GM21381 (cell line): ENCODE data around the gene SAMD14.
"Not testable (repeated sequence)": the region's sequence is repeated elsewhere in the genome, so short reads cannot be mapped to it uniquely, and the experiment has no call there.

ENCODE experiments used
- ATAC-seq: cut with Tn5 transposase; IDR thresholded peaks from one replicate; pipeline ENCODE4 v1.9.1; 2021; ENCODE audit warnings: mild to moderate bottlenecking, moderate library complexity; ENCODE audit not compliant: unreplicated experiment

The SAMD14 gene

DNA sequence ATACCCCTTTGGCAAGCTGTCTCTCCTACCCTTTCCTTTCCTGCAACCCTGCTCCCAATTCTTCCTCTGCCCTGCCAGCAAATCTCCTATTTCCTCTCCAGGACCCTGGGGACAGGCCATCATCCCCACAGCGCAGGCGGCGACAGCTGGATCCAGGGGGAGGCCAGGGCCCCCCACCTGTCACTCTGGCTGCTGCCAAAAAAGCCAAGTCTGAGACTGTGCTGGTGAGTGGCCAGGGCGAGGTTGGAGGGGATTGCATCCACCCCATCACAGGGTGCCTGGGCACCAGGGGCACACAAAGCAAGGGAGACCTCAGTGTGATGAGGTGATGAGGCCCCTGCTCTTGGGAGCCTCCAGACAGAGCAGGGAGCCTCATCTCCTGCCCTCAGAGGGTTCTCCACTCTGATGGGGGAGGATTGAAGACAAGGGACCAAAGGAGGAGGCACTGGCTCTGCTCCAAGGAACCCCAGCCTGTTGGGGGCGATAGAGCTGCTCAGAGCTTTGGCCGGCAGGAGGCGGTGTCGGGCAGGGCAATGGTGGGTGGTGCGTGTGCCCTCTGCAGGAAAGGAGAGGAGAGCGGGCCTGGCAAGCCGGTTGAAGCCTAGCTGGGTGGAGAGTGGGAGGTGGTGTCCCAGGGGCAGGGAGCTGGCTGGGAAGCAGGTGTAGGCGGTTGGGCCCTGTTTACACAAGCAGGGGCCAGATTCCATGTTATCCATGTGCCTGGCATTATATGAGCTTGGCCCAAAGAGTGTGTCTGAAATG lies 50.4 kb downstream of the SAMD14 start:
- no peak for ATAC-seq

GRCh38 chr17:50078430-50078829 lies 51.5 kb downstream of the SAMD14 start:
- no peak for ATAC-seq

DNA sequence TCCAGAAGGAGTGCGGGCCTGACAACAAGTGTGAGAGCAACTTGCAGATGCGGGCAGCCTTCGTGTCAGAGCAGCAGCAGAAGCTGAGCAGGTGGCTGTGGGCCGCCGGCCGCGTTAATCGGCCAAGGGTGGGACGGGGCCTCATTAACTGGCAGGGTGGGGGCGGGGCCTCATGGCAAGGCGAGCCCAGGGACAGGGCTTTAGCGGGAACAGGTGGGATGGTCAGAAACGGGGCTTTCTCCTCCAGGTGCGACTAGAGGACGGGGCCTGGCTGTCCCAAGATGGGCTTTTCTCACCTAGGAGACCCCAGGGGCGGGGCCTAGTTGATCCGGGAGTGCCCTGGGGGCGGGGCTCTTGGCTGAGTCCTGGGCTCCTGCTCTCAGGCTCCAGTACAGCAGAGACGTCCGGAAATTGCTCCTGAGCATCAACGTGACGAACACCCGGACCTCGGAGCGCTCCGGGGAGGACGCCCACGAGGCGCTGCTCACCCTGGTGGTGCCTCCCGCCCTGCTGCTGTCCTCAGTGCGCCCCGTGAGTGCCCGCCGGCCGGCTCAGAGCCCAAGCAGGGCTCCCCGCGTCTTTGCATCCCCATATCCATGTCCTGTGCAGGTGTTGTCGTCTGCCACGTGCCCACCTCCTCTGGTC lies 53.2 kb downstream of the SAMD14 start:
- no peak for ATAC-seq

DNA sequence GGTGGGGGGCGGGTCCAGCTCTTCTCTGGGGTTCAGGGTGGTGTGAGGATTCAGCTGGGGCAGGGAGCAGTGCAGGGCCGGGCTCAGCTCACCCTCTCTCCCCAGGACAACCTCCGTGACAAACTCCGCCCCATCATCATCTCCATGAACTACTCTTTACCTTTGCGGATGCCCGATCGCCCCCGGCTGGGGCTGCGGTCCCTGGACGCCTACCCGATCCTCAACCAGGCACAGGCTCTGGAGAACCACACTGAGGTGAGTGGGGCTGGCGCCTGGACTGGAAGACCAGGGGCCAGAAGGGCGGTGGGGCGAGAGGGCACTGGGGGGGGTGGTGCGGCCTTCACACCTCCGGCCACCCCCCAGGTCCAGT lies 53.8 kb downstream of the SAMD14 start:
- no peak for ATAC-seq

- no peak for ATAC-seq
Observed at GRCh38 chr17:50075446-50076032, 54.4 kb downstream of the SAMD14 start.

DNA sequence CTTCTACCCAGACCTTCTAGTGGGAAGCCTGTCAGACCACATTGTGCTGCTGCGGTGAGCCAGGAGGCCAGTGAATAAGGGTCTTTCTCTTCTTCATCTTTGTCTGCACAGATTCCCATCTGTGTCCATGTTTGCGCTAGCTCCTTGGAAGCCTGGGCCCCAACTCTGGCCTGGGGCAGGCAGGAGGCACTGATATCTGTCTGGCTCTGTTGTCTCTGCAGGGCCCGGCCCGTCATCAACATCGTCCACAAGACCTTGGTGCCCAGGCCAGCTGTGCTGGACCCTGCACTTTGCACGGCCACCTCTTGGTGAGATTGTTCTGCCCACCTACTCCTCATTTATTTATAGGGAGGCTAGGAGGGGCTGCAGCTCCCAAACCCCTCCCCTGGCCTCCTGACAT lies 55.7 kb downstream of the SAMD14 start:
- ATAC-seq = no peak

- ATAC-seq = no peak
Observed at GRCh38 chr17:50072925-50073324, 57.0 kb downstream of the SAMD14 start.

- no peak for ATAC-seq
Observed at GRCh38 chr17:50072130-50072529, 57.8 kb downstream of the SAMD14 start.

GRCh38 chr17:50071692-50072091 lies 58.3 kb downstream of the SAMD14 start:
- ATAC-seq = no peak

DNA sequence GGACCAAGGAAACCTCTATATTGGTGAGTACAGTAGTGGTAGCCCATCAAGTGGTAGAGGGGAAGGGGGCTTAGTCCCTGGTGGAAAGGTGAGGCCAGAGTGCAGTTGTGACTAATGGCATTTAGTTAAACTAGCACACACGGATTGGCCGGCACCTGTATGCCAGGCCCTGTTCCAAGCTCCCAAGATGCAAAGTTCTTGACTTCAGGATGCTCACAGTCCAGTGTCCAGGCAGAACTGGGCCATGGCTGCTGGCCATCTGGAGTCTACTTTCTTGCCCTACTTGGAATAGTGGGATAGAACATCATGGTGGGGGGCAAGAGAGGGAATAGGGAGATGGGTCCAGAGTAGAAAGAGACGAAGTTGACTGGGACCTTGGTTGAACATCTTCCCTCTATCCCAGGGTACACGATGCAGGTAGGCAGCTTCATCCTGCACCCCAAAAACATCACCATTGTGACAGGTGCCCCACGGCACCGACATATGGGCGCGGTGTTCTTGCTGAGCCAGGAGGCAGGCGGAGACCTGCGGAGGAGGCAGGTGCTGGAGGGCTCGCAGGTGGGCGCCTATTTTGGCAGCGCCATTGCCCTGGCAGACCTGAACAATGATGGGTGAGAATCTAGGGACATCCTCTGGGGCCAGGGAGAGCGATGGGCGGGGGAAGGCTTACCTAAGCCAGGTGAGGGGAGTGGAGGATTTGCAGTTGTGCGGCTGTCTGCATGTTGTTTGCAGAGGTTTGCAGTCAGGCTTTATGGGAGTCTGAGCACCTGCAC lies 58.9 kb downstream of the SAMD14 start:
- ATAC-seq = no peak

DNA sequence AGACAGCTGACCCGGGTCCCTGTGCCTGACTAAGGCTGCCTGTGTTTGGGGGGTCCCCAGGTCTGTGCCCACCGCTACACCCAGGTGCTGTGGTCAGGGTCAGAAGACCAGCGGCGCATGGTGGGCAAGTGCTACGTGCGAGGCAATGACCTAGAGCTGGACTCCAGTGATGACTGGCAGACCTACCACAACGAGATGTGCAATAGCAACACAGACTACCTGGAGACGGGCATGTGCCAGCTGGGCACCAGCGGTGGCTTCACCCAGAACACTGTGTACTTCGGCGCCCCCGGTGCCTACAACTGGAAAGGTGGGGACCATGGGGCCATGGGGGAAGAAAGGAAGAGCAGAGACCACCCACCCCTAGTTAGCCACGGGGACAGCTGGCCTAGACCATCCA lies 62.0 kb downstream of the SAMD14 start:
- ATAC-seq = no peak

GRCh38 chr17:50066995-50067394 lies 63.0 kb downstream of the SAMD14 start:
- no peak for ATAC-seq

DNA sequence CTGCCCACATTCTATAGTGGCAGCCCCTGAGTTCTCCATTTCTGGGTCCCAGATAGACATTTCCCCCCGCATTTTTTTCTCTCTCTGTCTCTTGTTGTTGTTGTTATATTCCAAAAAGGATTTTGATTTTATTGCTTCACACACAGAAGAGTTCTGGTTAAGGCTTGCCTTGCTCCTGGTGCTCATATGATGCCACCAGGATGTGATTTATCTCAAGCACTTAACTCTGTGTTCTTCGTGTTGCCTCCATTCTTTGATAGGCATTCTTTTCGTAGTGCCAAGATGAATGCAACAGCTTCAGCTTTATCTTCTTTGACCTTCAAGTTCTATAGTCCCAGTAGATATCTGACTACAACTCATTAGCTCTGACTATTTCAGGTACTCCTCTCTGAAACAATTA lies 64.9 kb downstream of the SAMD14 start:
- ATAC-seq = no peak

GRCh38 chr17:50064253-50065001 lies 65.5 kb downstream of the SAMD14 start:
- ATAC-seq = no peak

- ATAC-seq = no peak
Observed at GRCh38 chr17:50063561-50064252, 66.3 kb downstream of the SAMD14 start.

- no peak for ATAC-seq
Observed at GRCh38 chr17:50062293-50063243, 67.4 kb downstream of the SAMD14 start.

- not testable (repeated sequence) for ATAC-seq
Observed at GRCh38 chr17:50061713-50062045, 68.3 kb downstream of the SAMD14 start.

DNA sequence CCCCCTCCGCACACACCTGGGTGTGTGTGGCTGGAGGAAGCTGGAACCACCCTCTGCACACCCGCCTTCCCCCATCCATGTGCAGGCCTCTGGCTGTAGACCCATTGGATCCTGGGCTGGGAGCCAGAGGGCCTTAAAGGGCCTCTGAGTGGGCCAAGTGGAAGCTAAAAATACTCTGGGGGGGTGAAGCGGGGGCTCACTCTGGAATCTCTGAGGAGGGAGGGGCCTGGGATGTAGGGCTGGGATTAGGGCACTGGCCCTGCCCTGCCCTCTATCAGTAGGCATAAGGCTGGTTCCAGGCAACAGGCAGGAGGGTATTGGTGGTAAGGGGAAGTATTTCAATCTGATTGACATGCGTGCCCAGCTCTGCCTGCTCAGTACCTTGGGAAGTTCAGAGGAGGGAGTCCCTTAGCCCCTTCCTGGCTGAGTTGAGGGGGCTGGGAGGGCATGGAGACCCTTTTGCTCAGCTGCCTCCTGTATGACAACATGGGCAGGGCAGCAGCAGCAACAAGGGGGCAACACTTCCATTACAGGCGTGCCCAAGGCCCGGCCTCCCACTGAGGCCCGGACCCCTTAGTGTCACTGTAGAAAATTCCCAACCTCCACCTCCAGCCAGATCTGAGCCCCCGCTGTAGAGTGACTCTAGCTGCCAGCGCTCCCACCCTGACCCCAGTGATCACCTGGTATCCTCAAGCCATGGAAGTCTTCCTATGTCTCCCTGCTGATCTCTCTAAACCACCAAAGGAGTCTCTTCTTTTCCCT lies 68.8 kb downstream of the SAMD14 start:
- no peak for ATAC-seq
